Tibial nerve (tissue), 3 donors: ENCODE results near the gene DDN.

Experiments used
- CTCF ChIP-seq, 5 experiments: fragments of 200-600 bp in 3 of 5; fragments of 450-650 bp in 2 of 5; sonication (generic) in 3 of 5; IDR thresholded peaks; one replicate each; pipeline ENCODE4 v1.5.1; 2016 to 2019; ENCODE audit warnings: antibody characterized with exemption in 5 of 5, mild to moderate bottlenecking in 3 of 5, moderate library complexity in 2 of 5
- POLR2A ChIP-seq, 2 donors: fragments of 450-650 bp; IDR thresholded peaks; one replicate each; pipeline ENCODE4 v1.6.1; 2017; ENCODE audit warnings: antibody characterized with exemption in 2 of 2, mild to moderate bottlenecking in 2 of 2, moderate library complexity in 2 of 2

- TF ChIP-seq CTCF (IDR thresholded peaks at IDR 0.05) (no peak), POLR2A (IDR thresholded peaks at IDR 0.05) (no peak)
Measured at GRCh38 chr12:49041036-49041880, 42.1 kb upstream of the DDN start.
